ENCODE results near the gene DBN1. TPM values are rescaled to one million over a fixed set of nuclear protein-coding genes. Genes with fewer than 3 reads are reported as not detected.

Gene DBN1
- total and polyA plus RNA-seq, 9 of the 15 experiments (the other 6 are each of a cell fraction or from before 2014, with no cell fraction given) = 0.25 to 87.2 (median 27.9) TPM

DNA sequence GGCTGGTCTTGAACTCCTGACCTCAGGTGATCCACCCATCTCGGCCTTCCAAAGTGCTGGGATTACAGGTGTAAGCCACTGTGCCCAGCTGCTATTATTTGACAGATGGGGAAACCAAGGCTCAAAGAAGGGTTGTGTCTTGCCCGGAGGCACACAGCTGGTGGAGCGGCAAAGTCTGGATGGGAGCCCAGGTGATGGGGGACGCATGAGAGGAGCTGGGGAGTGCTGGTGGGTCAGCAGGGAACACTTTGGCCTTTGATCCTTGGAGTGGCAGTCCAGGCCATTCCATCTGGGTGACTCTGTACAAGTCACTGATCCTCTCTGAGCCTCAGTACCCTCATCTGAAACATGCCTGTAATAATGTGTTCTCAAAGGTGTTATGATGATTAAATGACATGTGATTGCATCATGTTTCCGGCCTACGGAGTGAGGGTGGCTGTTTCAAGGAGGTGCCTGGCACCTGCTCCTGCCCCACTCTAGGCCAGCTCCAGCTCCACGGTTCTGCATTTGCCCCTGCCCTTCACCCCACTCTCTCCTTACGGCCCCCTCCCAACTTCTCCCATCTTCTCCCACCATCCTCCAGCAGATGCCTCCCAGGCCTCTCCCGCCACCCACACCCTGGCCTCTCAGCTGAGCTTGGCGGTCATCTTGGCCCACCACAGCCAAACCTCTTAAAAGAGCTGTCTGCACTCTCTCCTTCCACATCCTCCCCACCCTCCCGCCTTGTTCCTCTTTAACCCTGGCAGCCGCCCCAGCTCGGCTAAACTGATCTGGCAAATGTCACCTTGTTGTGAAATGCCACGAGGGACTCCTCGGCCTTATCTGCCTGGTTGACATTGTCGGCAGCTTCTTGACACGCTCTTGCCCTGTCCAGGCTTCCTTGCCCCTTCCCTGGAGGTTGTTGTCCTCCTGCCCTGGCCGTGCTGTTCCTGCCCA is 5.5 kb upstream of the DBN1 start (continued):
- TF ChIP-seq YY1 (IDR thresholded peaks at IDR 0.05; ENCODE audit: borderline replicate concordance in 1 of 3, control insufficient read depth in 1 of 3, extremely low read depth in 1 of 3, insufficient read depth in 3 of 3, insufficient read length in 1 of 3, insufficient replicate concordance in 2 of 3, low read depth in 1 of 3, low read length in 2 of 3) (no peak), SUPT5H (IDR thresholded peaks at IDR 0.05) (peak; percentile 50), JUND (IDR thresholded peaks at IDR 0.05; ENCODE audit: borderline replicate concordance, low read depth, low read length) (0 out of 2 replicates have a peak, but pooled peaks have one; percentile 12), JUND (tag; IDR thresholded peaks at IDR 0.05; ENCODE audit: borderline replicate concordance, low read depth, low read length) (no peak), MEIS2 (IDR thresholded peaks at IDR 0.05; ENCODE audit: partially characterized antibody) (peak; percentile 36), SRSF3 (IDR thresholded peaks at IDR 0.05; ENCODE audit: insufficient read depth, low read length) (no peak), ZNF23 (CRISPR knock-in tag; IDR thresholded peaks at IDR 0.05) (no peak), ZFX (CRISPR knock-in tag; IDR thresholded peaks at IDR 0.05) (peak; percentile 28; the same call in 1 of the 2 replicates), CBX3 (IDR thresholded peaks at IDR 0.05; ENCODE audit: borderline replicate concordance in 1 of 2, low read length in 2 of 2) (no peak), RBM14 (IDR thresholded peaks at IDR 0.05; ENCODE audit: borderline replicate concordance, insufficient read depth, low read depth, low read length) (no peak), SRSF1 (IDR thresholded peaks at IDR 0.05; ENCODE audit: low read depth, low read length) (no peak), MAZ (CRISPR knock-in tag; conservative IDR thresholded peaks at IDR 0.05 in 1 of 2, IDR thresholded peaks at IDR 0.05 in 1 of 2) (peak; percentile 36 to 64; a peak in 3 of 4 replicates), ARNT (IDR thresholded peaks at IDR 0.05) (no peak), LARP7 (IDR thresholded peaks at IDR 0.05) (no peak), CBFA2T3 (IDR thresholded peaks at IDR 0.05) (no peak), EHMT2 (IDR thresholded peaks at IDR 0.05) (no peak)
- TF ChIP-seq, protein P1, sequence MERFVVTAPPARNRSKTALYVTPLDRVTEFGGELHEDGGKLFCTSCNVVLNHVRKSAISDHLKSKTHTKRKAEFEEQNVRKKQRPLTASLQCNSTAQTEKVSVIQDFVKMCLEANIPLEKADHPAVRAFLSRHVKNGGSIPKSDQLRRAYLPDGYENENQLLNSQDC (CRISPR knock-in tag; IDR thresholded peaks at IDR 0.05) = no peak
- TF ChIP-seq, protein P2, sequence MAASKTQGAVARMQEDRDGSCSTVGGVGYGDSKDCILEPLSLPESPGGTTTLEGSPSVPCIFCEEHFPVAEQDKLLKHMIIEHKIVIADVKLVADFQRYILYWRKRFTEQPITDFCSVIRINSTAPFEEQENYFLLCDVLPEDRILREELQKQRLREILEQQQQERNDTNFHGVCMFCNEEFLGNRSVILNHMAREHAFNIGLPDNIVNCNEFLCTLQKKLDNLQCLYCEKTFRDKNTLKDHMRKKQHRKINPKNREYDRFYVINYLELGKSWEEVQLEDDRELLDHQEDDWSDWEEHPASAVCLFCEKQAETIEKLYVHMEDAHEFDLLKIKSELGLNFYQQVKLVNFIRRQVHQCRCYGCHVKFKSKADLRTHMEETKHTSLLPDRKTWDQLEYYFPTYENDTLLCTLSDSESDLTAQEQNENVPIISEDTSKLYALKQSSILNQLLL (CRISPR knock-in tag; IDR thresholded peaks at IDR 0.05; ENCODE audit: borderline replicate concordance) = no peak
- TF ChIP-seq, protein P3, sequence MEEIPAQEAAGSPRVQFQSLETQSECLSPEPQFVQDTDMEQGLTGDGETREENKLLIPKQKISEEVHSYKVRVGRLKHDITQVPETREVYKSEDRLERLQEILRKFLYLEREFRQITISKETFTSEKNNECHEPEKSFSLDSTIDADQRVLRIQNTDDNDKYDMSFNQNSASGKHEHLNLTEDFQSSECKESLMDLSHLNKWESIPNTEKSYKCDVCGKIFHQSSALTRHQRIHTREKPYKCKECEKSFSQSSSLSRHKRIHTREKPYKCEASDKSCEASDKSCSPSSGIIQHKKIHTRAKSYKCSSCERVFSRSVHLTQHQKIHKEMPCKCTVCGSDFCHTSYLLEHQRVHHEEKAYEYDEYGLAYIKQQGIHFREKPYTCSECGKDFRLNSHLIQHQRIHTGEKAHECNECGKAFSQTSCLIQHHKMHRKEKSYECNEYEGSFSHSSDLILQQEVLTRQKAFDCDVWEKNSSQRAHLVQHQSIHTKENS (CRISPR knock-in tag; IDR thresholded peaks at IDR 0.05) = no peak
- TF ChIP-seq, protein P4, sequence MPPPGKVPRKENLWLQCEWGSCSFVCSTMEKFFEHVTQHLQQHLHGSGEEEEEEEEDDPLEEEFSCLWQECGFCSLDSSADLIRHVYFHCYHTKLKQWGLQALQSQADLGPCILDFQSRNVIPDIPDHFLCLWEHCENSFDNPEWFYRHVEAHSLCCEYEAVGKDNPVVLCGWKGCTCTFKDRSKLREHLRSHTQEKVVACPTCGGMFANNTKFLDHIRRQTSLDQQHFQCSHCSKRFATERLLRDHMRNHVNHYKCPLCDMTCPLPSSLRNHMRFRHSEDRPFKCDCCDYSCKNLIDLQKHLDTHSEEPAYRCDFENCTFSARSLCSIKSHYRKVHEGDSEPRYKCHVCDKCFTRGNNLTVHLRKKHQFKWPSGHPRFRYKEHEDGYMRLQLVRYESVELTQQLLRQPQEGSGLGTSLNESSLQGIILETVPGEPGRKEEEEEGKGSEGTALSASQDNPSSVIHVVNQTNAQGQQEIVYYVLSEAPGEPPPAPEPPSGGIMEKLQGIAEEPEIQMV (tag; conservative IDR thresholded peaks at IDR 0.05; ENCODE audit: low read depth) = no peak
- TF ChIP-seq, protein P5, sequence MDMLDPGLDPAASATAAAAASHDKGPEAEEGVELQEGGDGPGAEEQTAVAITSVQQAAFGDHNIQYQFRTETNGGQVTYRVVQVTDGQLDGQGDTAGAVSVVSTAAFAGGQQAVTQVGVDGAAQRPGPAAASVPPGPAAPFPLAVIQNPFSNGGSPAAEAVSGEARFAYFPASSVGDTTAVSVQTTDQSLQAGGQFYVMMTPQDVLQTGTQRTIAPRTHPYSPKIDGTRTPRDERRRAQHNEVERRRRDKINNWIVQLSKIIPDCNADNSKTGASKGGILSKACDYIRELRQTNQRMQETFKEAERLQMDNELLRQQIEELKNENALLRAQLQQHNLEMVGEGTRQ (CRISPR knock-in tag; IDR thresholded peaks at IDR 0.05) = no peak

Data from K562 (cell line).